Gastroesophageal sphincter (tissue), 3 donors: ENCODE data around the gene UMODL1.

Experiments used
- CTCF ChIP-seq, 4 experiments: fragments of 200-600 bp in 2 of 4; fragments of 450-650 bp in 2 of 4; sonication (generic) in 1 of 4; IDR thresholded peaks; one replicate each; pipeline ENCODE4 v1.5.1; 2017 to 2019; ENCODE audit warnings: antibody characterized with exemption in 4 of 4, mild to moderate bottlenecking in 2 of 4, moderate library complexity in 2 of 4
- EP300 ChIP-seq: sonication (generic); formaldehyde crosslinking; IDR thresholded peaks from one replicate; pipeline ENCODE4 v1.6.1; 2017; ENCODE audit warnings: antibody characterized with exemption, mild to moderate bottlenecking
- POLR2A ChIP-seq, 2 donors: fragments of 450-650 bp; IDR thresholded peaks; one replicate each; pipeline ENCODE4 v1.6.1; 2017; ENCODE audit warnings: antibody characterized with exemption in 2 of 2, mild to moderate bottlenecking in 2 of 2, moderate library complexity in 1 of 2
- POLR2AphosphoS5 ChIP-seq: sonication (generic); formaldehyde crosslinking; IDR thresholded peaks from one replicate; pipeline ENCODE4 v1.6.1; 2017; ENCODE audit warnings: antibody characterized with exemption

DNA sequence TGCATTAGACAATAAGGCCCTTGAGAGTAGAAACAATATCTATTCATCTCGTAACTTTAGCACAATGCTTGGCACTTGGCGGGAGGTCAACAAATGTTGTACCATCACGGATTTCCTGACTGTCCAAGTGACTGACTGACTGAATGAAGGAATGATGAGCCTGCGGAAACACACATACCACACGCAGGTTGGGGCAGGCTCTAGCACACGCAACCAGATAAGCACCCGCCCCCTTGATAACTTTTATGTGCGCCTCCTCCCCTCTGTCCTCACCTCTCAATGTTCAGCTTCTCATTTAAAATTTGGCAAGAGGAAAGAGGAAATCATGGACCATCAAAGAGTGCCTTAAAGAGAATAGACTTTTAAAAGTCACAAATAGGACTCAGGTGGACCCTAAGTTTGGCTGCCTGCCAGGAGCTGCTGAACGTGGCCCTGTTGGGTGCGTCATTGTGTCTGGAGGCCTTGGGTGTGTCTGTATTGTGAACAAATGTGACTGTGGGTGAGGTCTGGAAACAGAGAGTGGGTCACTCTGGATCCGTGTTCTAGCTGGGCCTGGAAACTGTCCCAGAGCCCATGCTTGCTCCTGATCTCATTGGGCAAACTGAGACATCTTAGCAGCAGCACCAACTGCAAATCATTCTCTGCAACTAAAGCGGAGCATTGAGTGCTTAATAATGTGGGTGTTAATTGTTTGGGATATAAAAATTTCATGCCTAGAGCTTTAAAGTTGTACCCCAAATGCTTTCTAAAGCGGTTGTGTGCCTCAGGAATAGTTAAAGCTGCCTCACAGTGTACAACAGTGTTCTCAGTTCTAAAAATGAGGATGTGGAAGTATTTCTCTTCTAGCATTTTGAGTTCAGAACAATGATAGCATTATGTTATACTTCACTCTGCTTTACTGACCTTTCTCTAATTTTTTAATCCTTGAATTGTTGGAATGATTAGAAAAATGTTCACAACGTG, 100.3 kb downstream of the UMODL1 start:
- TF ChIP-seq EP300 (no peak), CTCF (IDR thresholded peaks at IDR 0.05) (no peak), POLR2A (IDR thresholded peaks at IDR 0.05) (no peak), POLR2AphosphoS5 (no peak)
